Stimulated activated CD4-positive, alpha-beta T cell treated with anti-CD3 and anti-CD28 coated beads, Interleukin-4, amount 100 ng/mL, for 1 hour (primary cell): Measurements from ENCODE around the gene MYD88.
"Not testable (repeated sequence)": the region's sequence is repeated elsewhere in the genome, so short reads cannot be mapped to it uniquely, and the experiment has no call there.

Source experiments
- DNase-seq: peaks from one replicate; pipeline ENCODE4 v3.0.0-alpha.2; 2020

The MYD88 gene

DNA sequence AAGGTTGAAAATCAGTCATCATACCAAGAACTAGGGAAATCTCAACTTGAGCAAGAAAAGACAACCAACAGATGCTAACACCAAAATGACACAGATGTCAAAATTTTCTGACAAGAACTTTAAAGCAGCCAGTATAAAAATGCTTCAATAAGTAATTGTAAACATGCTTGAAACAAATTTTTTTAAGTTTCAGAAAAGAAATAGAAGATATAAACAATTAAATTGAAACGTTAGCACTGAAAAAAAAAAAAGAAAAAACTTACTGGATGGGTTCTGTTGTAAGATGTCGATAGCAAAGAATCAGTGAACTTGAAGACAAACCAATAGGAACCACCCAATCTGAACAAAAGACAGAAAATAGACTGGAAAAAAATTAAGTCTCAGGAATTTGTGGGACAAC, 8.0 kb downstream of the MYD88 start:
- no peak for DNase-seq

DNA sequence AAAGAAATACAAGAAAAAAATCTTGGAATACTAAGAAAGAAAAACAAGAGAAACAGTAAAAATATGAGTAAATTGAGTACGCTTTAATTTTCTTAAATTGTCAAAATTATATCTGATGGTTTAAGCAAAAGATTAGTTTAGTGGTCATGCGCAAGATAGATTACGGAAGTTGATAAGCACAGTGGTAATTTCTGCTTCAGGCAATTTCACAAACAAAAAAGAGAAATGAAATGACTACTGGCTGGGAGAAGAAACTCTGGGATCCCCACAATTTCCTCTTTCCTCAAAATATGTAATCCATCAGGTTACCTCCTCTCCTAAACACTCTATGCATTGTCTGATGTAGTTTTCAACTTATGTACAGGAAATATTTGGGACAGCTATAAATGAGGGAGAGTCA, 9.0 kb downstream of the MYD88 start:
- no peak for DNase-seq

DNA sequence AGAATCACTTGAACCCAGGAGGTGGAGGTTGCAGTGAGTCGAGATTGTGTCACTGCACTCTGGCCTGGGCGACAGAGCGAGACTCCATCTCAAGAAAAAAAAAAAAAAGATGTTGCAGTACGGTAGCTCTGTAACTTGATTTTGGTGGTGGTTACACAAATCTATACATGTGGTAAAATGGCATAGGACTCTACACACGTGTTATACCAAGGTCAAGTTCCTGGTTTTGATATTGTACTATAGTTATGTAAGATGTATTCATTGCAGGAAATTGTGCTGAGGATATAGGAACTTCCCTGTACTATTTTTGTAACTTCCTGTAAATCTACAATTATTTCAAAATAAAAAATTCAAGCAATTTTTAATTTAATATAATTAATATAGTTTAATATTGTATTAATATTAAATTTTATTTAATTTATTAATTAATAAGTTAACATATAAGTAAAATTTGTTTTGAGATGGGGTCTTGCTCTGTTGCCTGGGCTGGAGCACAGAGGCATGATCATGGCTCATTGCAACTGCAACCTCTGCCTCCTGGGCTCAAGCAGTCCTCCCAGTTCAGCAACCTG, 9.9 kb downstream of the MYD88 start:
- DNase-seq: no peak

DNA sequence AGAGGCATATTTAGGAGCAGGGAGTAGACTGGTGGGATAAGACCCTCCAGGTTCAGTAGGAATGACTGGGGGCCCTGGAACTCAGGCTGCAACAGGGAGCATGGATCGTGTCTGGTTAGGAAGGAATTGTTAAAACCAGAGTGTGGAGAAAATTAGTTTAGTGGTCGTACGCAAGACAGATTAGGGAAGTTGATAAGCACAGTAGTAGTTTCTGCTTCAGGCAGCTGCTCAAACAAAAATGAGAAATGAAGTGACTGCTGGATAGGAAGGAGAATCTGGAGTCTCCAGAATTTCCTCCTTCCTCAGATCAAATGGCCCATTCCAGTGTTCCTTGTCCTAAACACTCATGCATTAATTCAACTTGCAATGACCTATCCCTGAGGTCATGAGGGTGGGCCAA, 11.2 kb downstream of the MYD88 start:
- no peak for DNase-seq

DNA sequence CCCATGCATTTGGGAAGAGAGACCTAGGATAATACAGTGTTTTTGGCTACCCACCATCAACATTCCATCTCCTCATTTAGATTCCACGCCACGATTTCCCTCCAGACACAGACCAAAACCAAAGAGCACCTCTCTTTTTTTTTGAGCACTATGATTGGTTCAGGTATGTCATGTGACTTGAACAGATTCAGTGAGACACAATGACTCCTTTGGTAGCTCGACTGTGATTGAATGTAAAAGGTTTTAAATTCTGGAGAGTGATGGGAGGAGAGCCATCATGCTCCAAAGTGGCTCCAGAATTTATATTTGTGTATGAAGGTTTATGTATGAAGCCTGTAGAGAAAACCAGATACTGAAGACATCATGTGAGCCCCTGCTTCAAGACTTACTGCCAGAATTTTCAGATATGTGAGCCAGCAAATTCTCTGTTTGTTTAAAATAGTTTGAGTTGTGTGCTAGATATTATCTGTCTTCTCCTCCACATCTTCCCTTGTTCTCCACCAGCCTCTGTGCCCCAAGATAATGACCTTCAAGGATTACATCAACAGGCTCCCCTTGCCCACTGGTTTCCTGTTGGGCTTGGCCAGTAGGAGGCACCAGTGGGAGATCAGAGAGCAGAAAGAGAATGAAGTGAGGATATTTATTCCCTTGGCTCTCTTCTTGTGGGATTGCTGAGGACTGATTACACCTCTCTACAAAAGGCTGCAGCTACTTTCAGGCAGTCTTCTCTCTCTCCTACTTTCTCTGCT, 12.5 kb downstream of the MYD88 start:
- DNase-seq: no peak

DNA sequence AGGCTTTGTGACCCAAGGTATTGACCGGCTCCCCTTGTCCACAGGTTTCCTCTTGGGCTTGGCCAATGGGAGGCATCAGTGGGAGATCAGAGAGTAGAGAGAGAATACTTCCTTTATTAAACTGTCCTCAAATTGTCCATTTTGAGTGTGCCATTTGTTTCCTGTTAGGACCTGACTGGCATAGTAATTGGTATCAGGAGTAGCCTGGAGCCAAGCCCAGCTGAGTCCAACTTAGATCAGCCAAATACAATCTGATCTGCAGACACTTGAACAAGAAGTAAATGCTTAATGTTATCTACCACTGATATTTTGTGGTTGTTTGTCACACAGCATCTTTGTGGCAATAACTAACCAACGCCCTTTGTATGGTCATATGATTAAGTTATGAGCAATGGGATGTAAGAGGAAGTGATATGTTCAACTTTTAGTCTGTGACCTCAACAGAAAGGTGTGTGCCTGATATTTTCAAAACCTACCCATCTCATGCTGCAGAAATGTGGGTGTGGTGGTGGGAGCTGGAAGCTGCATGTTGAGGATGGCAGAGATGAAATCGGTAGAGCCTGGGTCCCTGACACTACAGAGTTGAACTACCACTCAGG, 13.3 kb downstream of the MYD88 start:
- DNase-seq: no peak

DNA sequence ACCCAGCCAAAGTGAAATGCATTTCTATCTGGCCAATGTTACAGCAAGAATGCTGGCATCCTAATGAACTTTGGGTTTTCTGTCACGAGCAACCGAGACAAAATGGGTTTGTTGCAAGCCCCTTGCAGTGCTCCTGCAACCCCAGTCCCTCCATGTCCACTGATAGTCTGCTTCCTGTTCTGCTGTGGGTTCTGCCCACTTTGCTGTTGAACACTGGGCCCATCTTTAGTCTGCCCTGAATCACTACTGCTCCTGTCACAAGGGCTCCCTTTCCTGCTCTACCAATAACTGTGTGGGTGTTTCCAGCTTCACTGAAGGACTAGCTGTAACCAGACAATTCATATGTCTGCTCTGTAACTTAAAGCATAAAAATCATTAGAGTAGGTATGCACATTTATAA, 14.1 kb downstream of the MYD88 start:
- no peak for DNase-seq

DNA sequence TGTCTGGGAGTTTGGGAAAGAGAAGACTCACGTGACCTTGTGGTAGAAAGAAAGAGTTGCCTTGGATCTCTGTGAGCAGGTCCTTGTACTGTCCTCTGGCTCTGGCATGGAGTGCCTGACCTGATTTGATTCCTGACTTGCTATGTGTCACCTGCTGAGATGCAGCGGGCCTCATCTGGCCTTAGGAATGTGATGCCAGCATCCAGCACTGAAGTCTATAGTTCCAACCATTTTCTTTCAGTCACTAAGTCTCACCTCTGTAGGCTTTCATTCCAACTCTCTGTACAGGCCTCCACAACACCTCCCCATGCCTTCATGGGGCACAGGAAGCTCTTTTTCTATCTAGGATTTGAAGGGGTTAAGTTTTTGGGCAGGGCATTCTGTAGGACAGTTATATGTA, 14.8 kb downstream of the MYD88 start:
- no peak for DNase-seq

DNA sequence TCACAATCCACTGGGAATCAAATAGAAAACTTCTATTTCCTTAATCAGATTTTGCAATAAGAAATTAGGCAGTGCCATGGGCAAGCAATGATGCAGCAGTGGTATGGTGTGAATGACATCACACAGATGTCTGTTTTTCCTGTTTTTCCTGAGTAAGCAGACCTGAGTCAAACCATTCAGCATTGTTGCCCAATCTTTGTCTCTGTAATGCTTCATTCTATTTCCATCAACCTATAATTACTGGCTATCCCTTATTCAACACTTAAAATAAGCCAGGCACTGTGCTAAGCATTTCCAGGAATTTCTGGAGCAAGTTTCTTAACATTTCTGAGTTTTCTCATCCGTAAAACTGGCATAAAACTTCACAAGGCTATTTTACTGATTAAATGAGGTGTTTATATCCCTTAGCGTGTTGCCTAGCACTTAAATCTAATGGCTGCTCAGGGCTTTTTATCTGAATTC, 15.6 kb downstream of the MYD88 start:
- DNase-seq: no peak

DNA sequence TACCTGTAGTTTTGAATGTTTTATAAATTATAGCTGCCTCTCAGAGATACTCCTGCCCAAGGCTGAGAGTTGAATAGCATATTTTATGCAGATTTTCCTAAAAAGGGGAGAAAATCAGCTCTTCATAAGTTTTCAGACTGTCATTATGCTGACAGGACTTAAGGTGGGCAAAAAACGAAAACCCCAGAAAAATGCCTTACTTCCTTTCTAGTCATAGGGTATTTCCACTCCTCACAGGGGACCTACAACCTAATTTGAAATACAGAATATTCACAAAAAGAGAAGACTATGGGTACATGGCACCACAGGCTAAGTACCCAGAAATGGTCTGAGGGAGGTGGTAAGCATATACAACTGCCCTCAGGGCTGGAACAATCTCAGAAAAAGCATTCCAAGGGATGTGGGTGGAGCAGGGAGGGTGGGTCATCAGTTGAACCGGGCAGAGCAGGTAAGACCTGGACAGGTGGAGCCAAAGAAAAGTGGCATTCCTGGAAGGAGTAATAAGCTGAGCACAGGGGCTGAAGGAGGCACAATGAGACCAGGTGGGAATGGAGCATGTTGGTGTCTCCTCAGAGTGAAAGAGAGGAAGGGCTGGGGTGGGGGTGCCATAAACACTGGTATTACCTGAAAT, 16.3 kb downstream of the MYD88 start:
- no peak for DNase-seq

DNA sequence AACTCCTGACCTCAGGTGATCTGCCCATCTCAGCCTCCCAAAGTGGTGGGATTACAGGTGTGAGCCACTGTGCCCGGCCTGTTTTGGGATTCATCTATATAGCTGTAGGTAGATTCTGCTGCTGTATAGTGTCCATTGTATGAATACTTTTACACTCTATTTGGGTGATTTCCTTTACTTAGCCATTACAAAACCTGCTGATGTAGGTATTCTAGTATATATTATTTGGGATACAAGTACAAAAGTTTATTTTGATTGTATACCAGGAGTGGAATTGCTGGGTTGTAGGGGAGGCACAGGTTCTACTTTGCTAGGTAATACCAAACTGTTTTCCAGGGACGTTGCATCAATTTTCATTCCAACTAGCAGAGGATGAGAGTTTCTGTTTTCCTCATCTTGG, 17.4 kb downstream of the MYD88 start:
- DNase-seq: no peak

DNA sequence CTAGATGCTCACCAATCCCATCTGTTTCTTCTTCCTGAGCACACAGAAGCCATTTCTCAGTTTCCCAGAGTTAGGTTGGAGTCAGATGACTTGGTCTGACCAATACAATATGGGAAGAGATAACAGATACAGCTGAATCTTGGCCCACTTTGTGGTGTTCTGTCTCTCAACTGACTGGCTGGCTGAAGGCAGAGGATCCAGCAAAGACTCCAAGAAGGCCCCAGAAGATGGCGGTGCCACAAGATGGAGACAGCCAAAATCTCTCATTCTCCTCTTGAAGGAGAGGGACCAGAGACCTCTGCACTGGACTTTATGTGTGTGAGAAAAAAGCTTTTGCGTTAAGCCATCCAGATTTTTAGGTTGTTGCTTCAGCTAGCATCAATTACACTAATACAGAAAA, 18.7 kb downstream of the MYD88 start:
- no peak for DNase-seq

DNA sequence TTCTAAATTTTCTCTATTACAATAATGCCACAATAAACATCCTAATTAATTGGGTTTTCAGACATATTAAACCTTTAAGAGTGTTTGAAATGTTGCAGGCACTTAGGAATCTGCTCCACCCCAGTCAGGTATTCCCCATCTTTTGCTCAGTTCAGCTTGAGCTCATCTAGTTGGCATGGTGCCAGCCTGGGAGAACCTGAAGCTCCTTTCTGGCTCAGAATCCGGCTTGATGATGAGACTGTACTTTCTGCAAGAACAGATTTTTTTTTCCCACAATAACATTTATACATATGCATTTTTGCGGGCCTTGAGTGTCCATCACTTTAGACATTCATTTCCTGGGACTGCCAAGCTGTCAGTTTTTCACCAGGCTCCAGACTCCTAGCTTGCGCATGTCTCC, 19.1 kb downstream of the MYD88 start:
- DNase-seq: no peak

DNA sequence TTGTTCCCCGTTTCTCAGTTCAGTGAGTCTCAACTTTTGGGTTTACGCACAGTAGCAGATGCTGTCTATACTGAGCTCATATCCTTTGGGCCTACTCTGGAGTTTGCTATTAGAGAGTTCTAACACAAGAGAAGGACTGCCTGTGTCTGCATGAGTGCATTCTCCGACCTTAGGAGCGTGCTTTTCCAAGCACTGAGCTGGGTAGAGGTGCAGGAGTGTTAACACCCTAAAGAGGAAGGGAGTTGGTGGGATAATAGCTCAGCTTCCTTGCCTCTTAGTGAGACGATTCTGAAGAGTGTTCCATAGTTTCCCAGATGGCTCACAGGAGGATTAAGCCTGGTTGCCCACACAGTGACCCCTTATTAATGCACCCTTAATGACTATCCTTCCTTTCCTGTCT, 20.0 kb downstream of the MYD88 start:
- no peak for DNase-seq

DNA sequence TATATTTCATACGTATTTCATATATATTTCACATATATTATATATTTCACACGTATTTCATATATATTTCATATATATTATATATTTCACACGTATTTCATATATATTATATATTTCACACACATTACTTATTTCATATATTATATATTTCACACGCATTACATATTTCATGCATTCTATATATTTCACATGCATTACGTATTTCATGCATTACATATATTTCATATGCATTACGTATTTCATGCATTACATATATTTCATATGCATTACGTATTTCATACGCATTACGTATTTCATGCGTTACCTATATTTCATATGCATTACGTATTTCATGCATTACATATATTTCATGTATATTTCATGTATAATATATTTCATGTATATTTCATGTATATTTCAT, 22.2 kb downstream of the MYD88 start:
- DNase-seq: not testable (repeated sequence)

DNA sequence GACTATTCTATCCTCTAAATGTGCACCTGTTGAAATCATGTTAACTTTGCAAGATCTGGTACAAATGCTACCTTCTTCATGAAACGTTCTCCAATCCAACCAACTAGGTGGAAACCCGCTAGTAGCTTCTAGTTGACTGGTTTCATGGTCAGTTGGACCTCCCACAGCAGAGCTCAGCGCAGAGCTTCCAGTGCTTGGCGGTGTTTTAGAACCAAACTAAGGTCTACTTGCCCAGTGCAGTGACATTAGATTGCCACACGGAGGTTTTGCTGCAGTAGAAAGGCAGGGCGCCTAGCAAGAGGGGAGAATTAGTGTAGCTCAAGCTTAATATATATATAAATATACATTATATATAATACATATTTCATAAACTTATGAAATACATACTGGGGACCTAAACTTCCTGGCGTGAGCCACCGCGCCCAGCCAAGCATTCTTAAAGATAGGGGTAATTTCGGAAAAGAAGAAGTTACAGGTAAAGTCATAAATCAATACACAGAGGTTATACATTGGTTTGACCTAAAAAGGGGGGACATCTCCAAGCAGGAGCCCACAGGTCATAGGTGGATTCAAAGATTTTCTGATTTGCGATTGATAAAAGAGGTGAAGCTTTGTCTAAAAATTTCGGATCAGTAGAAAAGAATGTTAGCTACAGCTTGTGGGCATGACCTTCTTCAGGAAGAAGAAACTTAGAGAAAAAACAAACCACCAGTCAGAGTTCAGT, 24.8 kb downstream of the MYD88 start:
- no peak for DNase-seq

DNA sequence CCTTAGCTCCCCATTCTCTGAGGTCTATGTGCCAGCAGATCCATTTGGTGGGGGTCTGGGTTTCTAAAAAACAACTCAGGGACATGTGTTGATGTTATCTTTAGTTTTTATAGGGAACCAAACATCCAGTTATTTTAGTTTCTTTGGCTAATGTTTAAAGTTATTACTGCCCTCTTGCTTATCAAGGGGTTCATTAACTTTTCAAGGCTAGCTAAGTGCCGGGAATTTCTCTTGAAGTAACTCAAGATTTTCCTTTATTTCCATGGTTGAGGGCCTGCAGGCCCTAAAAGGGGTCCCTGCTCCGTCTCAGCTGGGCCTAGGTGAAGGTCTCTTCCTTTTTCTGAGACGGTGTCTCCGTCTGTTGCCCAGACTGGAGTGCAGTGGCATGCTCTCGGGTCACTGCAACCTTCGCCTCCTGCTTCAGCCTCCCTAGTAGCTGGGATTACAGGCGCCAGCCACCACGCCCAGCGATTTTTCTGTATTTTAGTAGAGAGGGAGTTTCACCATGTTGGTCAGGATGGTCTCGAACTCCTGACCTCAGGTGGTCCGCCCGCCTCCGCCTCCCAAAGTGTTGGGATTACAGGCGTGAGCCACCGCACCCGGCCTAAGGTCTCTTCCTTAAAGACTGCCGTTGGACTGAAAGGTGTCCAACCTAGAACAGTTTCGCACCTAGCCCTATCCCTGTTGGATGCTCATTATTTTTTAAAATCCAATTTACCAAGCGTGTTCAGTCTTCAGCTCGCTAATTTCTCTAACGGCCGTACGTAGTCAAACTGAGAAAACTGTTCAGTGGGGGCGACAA, 25.6 kb downstream of the MYD88 start:
- no peak for DNase-seq

DNA sequence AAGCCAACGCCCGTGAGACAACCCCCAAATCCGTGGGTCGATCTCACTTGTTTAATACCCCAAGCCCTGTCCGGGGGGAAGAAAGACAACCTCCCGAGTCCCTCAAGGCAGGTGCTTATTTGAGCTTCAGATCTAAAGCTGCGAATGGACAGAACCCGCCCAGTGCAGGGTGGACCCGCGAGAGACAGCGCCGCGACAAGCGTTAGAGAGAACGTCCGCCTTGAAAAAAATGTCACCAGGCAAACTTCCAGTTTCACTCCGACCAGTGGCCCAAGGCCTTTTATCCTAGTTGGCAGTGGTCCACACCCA, 26.1 kb downstream of the MYD88 start:
- no peak for DNase-seq

DNA sequence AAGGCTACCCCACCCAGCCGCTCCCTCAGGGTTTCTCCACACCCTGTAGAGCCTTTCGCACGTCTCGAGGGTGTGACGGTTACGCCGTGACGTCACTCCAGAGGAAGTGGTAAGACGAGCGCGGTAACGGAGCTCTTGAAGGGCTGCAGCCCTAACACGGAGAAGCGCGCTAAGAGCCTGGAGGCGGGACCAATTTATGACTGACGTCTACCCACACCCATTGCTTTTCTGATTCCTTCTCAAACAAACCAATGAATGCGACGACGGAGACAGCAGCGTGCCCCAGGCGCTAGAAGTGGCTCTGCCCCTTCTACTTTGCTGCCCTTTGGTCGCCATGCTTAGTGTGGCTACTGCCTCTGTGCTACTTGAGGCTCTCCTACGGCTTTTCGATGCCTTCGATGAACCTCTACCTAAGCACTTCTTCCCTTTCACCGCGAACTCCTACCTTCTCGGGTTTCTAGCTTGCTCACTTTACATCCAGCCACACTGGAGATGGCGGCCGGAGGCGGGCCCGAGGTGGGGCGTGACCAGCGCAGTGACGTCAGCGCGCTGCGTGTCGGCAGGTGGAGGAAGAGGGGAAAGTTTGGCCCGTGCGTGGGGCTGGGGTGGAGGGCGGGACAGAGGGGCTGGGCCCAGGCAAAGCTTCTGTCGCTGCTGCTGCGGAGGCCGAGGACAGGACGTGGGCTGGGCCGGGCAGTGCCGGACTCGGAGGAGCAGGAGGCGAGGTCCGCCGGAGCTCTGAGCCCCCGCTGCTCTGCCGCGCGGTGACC, 26.7 kb downstream of the MYD88 start, which contains the start of gene OXSR1:
TSS of gene OXSR1 (plus strand) at position 586 of the 770 bp plus-strand sequence. CDS start 340 bp downstream, outside the sequence.
- peak; percentile 94 for DNase-seq

DNA sequence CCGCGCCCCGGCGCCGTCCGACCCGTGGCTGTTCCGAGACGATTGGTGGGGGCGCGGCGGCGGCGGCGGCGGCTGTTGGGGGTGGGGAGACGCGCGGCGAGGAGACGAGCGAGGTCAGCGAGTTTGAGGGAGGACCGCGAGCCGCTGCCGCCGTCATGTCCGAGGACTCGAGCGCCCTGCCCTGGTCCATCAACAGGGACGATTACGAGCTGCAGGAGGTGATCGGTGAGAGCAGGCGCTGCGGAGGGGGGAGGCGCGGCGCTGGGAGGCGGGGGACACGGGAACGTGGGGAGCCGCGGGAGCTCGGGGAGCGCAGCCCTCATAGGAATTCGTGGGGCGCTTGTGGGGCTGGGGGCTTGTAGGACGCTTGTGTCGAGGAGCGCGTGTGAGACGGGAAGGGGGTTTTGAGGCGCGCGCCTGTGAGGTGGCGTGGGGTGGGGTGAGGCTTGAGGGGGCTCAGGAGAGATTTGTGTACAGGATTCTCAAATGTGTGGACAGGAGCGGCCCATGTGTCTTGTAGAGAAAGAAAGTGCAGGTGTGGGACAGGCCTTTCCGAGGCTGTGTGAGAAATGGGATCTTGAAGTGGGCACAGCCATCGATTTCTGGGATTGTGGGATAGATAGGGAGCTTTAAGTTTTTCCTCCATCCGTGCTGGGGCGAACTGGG, 27.4 kb downstream of the MYD88 start:
- no peak for DNase-seq

DNA sequence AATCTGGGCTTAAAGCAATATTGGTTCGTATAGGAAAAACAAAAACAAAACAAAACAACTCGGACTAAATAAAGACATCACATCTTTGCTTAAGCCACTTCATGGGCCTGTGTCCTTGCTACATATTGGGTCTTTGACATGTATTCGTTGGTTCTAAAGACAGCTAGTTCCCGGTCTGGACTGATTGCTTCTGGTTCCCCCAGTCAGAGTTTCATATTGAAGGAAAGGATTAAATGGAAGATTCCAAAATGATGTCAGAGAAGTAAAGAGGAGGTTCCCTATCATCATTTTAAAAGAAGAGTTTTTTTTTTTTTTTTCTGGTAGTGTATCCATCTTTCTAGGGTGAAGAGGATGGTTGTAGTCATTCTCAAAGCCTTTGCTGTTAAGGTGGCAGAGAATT, 29.1 kb downstream of the MYD88 start:
- no peak for DNase-seq
